Endothelial cell of umbilical vein (primary cell): ENCODE measurements around the gene RBFOX1.

Source experiments
- CTCF ChIP-seq, 2 donors: IDR thresholded peaks; 1 replicate in 1 of 2; 2 replicates in 1 of 2; pipeline ENCODE4 v1.5.1; 2011; ENCODE audit warnings: low read length in 2 of 2, mild to moderate bottlenecking in 2 of 2, moderate library complexity in 2 of 2, control low read depth in 1 of 2, inconsistent platforms in 1 of 2, low read depth in 1 of 2; ENCODE audit not compliant: insufficient read depth in 1 of 2; ENCODE audit errors: extremely low read depth in 1 of 2
- POLR2A ChIP-seq: IDR thresholded peaks from 2 replicates; pipeline ENCODE4 v1.6.1; 2012; ENCODE audit warnings: low read depth, mild to moderate bottlenecking, control low read depth, low read length
- POLR2AphosphoS5 ChIP-seq: IDR thresholded peaks from 2 replicates; pipeline ENCODE4 v1.6.1; 2012; ENCODE audit warnings: low read depth, mild to moderate bottlenecking, control low read depth, low read length, moderate library complexity; ENCODE audit not compliant: insufficient read depth

GRCh38 chr16:7450440-7450839 lies 117.8 kb downstream of the RBFOX1 start:
- TF ChIP-seq CTCF (IDR thresholded peaks at IDR 0.05; ENCODE audit: extremely low read depth in 1 of 2, insufficient read depth in 1 of 2, low read depth in 1 of 2, low read length in 2 of 2) (no peak), POLR2A (no peak), POLR2AphosphoS5 (no peak)
